ENCODE measurements around the gene TTC36. TPM values are rescaled to one million over a fixed set of nuclear protein-coding genes. Genes with fewer than 3 reads are reported as not detected.
"Not testable (repeated sequence)": the region's sequence is repeated elsewhere in the genome, so short reads cannot be mapped to it uniquely, and the experiment has no call there.

The TTC36 gene
- total RNA-seq = 1 to 10 TPM in 3 of 4 donors, under 1 TPM in 1; 0.50 to 3.7 (median 1.4) TPM

- peaks cover 10 to 33% (median 28%) of the 10 kb centered on the region in 4 donors for H3K36me3 ChIP-seq
- peaks cover 15 to 48% (median 38%) of the 10 kb centered on the region in 4 donors for H3K4me1 ChIP-seq
- H3K4me3 ChIP-seq = no peak within 1 kb of the TSS
- TF ChIP-seq EP300 (IDR thresholded peaks at IDR 0.05) (no peak), POLR2A (IDR thresholded peaks at IDR 0.05; ENCODE audit: low read depth) (no peak), CTCF (IDR thresholded peaks at IDR 0.05) (no peak), POLR2AphosphoS5 (IDR thresholded peaks at IDR 0.05) (no peak)
- no peak for DNase-seq (ENCODE audit: extremely low spot score)
- no peaks in the 10 kb centered on the region for H3K27me3 ChIP-seq
- intact Hi-C loops (cut with DNase I) = no loop called here
- no peak within 1 kb of the TSS for H3K27ac ChIP-seq (replicated peaks in 1 of 4)
- no peaks in the 10 kb centered on the region for H3K9me3 ChIP-seq
- WGBS = 76% methylated on average over 3 of the region's 3 CpGs
Measured at GRCh38 chr11:118527109-118527508, at the start of gene TTC36. Gene TTC36 (plus strand): TSS chr11:118527474. CDS start chr11:118527495, 21 bp downstream.

- WGBS = 97% methylated on average over 1 of the region's 1 CpG
- intact Hi-C loops (cut with DNase I) = loop anchor here (10.0 kb wide), 1 partner anchor 276 kb away; no protein-coding TSS in a partner anchor
- DNase-seq (ENCODE audit: extremely low spot score) = not testable (repeated sequence)
Measured at GRCh38 chr11:118481238-118481637, 46.0 kb upstream of the TTC36 start.

GRCh38 chr11:118484405-118484804, 42.9 kb upstream of the TTC36 start:
- no peak overlapping the region for H3K4me3 ChIP-seq
- intact Hi-C loops (cut with DNase I) = loop anchor here (10.0 kb wide), 1 partner anchor 280 kb away; no protein-coding TSS in a partner anchor
- peaks cover 59 to 94% (median 82%) of the 10 kb centered on the region in 4 donors for H3K36me3 ChIP-seq
- no peak for TF ChIP-seq CTCF (IDR thresholded peaks at IDR 0.05)
- TF ChIP-seq EP300 (IDR thresholded peaks at IDR 0.05) = no peak
- TF ChIP-seq POLR2A (IDR thresholded peaks at IDR 0.05; ENCODE audit: low read depth) = no peak
- no peak for TF ChIP-seq POLR2AphosphoS5 (IDR thresholded peaks at IDR 0.05)
- H3K27me3 ChIP-seq = no peaks in the 10 kb centered on the region
- DNase-seq (ENCODE audit: extremely low spot score) = no peak
- WGBS = 95% methylated on average over 3 of the region's 3 CpGs
- H3K9me3 ChIP-seq = no peaks in the 10 kb centered on the region
- no peaks in the 10 kb centered on the region for H3K4me1 ChIP-seq
- no peak overlapping the region for H3K27ac ChIP-seq (replicated peaks in 1 of 4)

More at GRCh38 chr11:118481238-118481637, 46.0 kb upstream of the TTC36 start:
- H3K36me3 ChIP-seq = peaks cover 72 to 100% (median 96%) of the 10 kb centered on the region in 4 donors
- not testable (repeated sequence) for H3K4me1 ChIP-seq; H3K27me3 ChIP-seq; H3K9me3 ChIP-seq; H3K4me3 ChIP-seq; H3K27ac ChIP-seq (replicated peaks in 1 of 4)

GRCh38 chr11:118485273-118485672, 42.0 kb upstream of the TTC36 start:
- peaks cover 61 to 94% (median 82%) of the 10 kb centered on the region in 4 donors for H3K36me3 ChIP-seq
- H3K4me3 ChIP-seq = no peak overlapping the region
- TF ChIP-seq POLR2A (IDR thresholded peaks at IDR 0.05; ENCODE audit: low read depth) = no peak
- no peak for TF ChIP-seq CTCF (IDR thresholded peaks at IDR 0.05)
- TF ChIP-seq EP300 (IDR thresholded peaks at IDR 0.05) = no peak
- no peak for TF ChIP-seq POLR2AphosphoS5 (IDR thresholded peaks at IDR 0.05)

GRCh38 chr11:118488480-118489109, 38.7 kb upstream of the TTC36 start:
- H3K27me3 ChIP-seq = no peaks in the 10 kb centered on the region
- intact Hi-C loops (cut with DNase I) = loop anchor here (2.0 to 10.0 kb wide), 3 partner anchors 88 to 341 kb away; partner anchors contain the start of gene ATP5MG
- H3K36me3 ChIP-seq = peaks cover 55 to 93% (median 82%) of the 10 kb centered on the region in 4 donors
- H3K4me1 ChIP-seq = no peaks in the 10 kb centered on the region
- no peak overlapping the region for H3K4me3 ChIP-seq
- H3K27ac ChIP-seq (replicated peaks in 1 of 4) = no peak overlapping the region
- H3K9me3 ChIP-seq = no peaks in the 10 kb centered on the region
- DNase-seq (ENCODE audit: extremely low spot score) = no peak
- WGBS = 26% methylated on average over 7 of the region's 7 CpGs
- TF ChIP-seq POLR2AphosphoS5 (IDR thresholded peaks at IDR 0.05) (peak in 1 of 2 donors; percentile 13), POLR2A (IDR thresholded peaks at IDR 0.05; ENCODE audit: low read depth) (no peak), CTCF (IDR thresholded peaks at IDR 0.05) (peak; percentile 76 to 82 (median 79)), EP300 (IDR thresholded peaks at IDR 0.05) (no peak)

More at GRCh38 chr11:118485273-118485672, 42.0 kb upstream of the TTC36 start:
- DNase-seq (ENCODE audit: extremely low spot score) = no peak
- Histone ChIP-seq H3K9me3 (no peaks in the 10 kb centered on the region), H3K27me3 (no peaks in the 10 kb centered on the region), H3K27ac (replicated peaks in 1 of 4) (no peak overlapping the region), H3K4me1 (no peaks in the 10 kb centered on the region)
- intact Hi-C loops (cut with DNase I) = loop anchor here (5.0 to 10.0 kb wide), 2 partner anchors 280 to 338 kb away; no protein-coding TSS in a partner anchor

Data from esophagus muscularis mucosa (tissue), 4 donors.